Hepatocyte (in vitro differentiated cells): Measurements from ENCODE around the gene ICAM4.

Source experiments
- EZH2 ChIP-seq: fragments of 200-600 bp; sonication (generic); IDR thresholded peaks from 2 replicates; pipeline ENCODE4 v1.6.1; 2016; ENCODE audit warnings: antibody characterized with exemption, mild to moderate bottlenecking, borderline replicate concordance
- EZH2phosphoT487 ChIP-seq: fragments of 200-600 bp; sonication (generic); IDR thresholded peaks from one replicate; pipeline ENCODE4 v1.6.1; 2018; ENCODE audit warnings: antibody characterized with exemption, mild to moderate bottlenecking, low read depth, moderate library complexity; ENCODE audit not compliant: unreplicated experiment, severe bottlenecking
- TF ChIP-seq, protein P1 (sequence below): fragments of 200-600 bp; sonication (generic); IDR thresholded peaks from 2 replicates; pipeline ENCODE4 v1.5.1; 2016; ENCODE audit warnings: antibody characterized with exemption, mild to moderate bottlenecking; ENCODE audit not compliant: poor library complexity

GRCh38 chr19:10317857-10318462, 31.2 kb downstream of the ICAM4 start:
- TF ChIP-seq, protein P1, sequence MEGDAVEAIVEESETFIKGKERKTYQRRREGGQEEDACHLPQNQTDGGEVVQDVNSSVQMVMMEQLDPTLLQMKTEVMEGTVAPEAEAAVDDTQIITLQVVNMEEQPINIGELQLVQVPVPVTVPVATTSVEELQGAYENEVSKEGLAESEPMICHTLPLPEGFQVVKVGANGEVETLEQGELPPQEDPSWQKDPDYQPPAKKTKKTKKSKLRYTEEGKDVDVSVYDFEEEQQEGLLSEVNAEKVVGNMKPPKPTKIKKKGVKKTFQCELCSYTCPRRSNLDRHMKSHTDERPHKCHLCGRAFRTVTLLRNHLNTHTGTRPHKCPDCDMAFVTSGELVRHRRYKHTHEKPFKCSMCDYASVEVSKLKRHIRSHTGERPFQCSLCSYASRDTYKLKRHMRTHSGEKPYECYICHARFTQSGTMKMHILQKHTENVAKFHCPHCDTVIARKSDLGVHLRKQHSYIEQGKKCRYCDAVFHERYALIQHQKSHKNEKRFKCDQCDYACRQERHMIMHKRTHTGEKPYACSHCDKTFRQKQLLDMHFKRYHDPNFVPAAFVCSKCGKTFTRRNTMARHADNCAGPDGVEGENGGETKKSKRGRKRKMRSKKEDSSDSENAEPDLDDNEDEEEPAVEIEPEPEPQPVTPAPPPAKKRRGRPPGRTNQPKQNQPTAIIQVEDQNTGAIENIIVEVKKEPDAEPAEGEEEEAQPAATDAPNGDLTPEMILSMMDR, result no peak
- TF ChIP-seq EZH2, result no peak
- no peak for TF ChIP-seq EZH2phosphoT487
